Loucy (cell line): ENCODE data around the gene EHBP1L1.

Source experiments
- H2AFZ ChIP-seq: fragments of 200-600 bp; sonication (generic); 2 replicates; pipeline ENCODE4 v1.6.0; 2016; ENCODE audit warnings: antibody characterized with exemption, mild to moderate bottlenecking, low read length, moderate library complexity
- H3F3A ChIP-seq: fragments of 200-600 bp; 2 replicates; pipeline ENCODE4 v1.6.0; 2016; ENCODE audit warnings: antibody characterized with exemption, low read depth, mild to moderate bottlenecking
- H3K27me3 ChIP-seq: fragments of 200-600 bp; sonication (generic); 2 replicates; pipeline ENCODE4 v1.6.1; 2014; ENCODE audit warnings: low read length, mild to moderate bottlenecking; ENCODE audit not compliant: insufficient read depth, poor library complexity, severe bottlenecking
- H3K36me3 ChIP-seq: fragments of 200-600 bp; sonication (generic); 2 replicates; pipeline ENCODE4 v1.6.1; 2016; ENCODE audit warnings: low read length; ENCODE audit not compliant: insufficient read depth
- H3K4me1 ChIP-seq: fragments of 200-600 bp; sonication (generic); 2 replicates; pipeline ENCODE4 v1.5.1; 2014; ENCODE audit warnings: low read length, mild to moderate bottlenecking; ENCODE audit not compliant: insufficient read depth, poor library complexity, severe bottlenecking
- H3K4me2 ChIP-seq: fragments of 200-600 bp; sonication (generic); 2 replicates; pipeline ENCODE4 v1.6.0; 2014; ENCODE audit warnings: antibody characterized with exemption, low read length, low read depth, mild to moderate bottlenecking; ENCODE audit not compliant: poor library complexity, severe bottlenecking
- H3K4me3 ChIP-seq: fragments of 200-600 bp; sonication (generic); 2 replicates; pipeline ENCODE4 v1.5.1; 2014; ENCODE audit warnings: low read length, mild to moderate bottlenecking, mixed read lengths; ENCODE audit not compliant: poor library complexity, severe bottlenecking
- H3K79me2 ChIP-seq: fragments of 200-600 bp; sonication (generic); 2 replicates; pipeline ENCODE4 v1.6.1; 2014; ENCODE audit warnings: low read length; ENCODE audit not compliant: insufficient read depth
- H3K9ac ChIP-seq: fragments of 200-600 bp; sonication (generic); 2 replicates; pipeline ENCODE4 v1.6.0; 2014; ENCODE audit warnings: mild to moderate bottlenecking, low read depth, low read length, moderate library complexity; ENCODE audit not compliant: poor library complexity, severe bottlenecking
- H3K9me2 ChIP-seq: fragments of 200-600 bp; sonication (generic); replicated peaks from 2 replicates; pipeline ENCODE4 v1.6.1; 2016; ENCODE audit warnings: low read depth, low read length, mixed read lengths
- H3K9me3 ChIP-seq: fragments of 200-600 bp; sonication (generic); 2 replicates; pipeline ENCODE4 v1.6.1; 2014; ENCODE audit warnings: mild to moderate bottlenecking, antibody characterized with exemption, low read length, low read depth; ENCODE audit not compliant: insufficient read depth
- H4K20me1 ChIP-seq: fragments of 200-600 bp; sonication (generic); 2 replicates; pipeline ENCODE4 v1.6.0; 2014; ENCODE audit warnings: antibody characterized with exemption, low read length, mild to moderate bottlenecking; ENCODE audit not compliant: insufficient read depth, poor library complexity, severe bottlenecking
- CTCF ChIP-seq: fragments of 200-600 bp; sonication (generic); conservative IDR thresholded peaks from 2 replicates; pipeline ENCODE4 v1.5.1; 2014; ENCODE audit warnings: mild to moderate bottlenecking, antibody characterized with exemption, low read length
- EZH2phosphoT487 ChIP-seq: fragments of 200-600 bp; IDR thresholded peaks from 2 replicates; pipeline ENCODE4 v1.6.1; 2018; ENCODE audit warnings: antibody characterized with exemption, mild to moderate bottlenecking, moderate library complexity, borderline replicate concordance

Gene EHBP1L1

DNA sequence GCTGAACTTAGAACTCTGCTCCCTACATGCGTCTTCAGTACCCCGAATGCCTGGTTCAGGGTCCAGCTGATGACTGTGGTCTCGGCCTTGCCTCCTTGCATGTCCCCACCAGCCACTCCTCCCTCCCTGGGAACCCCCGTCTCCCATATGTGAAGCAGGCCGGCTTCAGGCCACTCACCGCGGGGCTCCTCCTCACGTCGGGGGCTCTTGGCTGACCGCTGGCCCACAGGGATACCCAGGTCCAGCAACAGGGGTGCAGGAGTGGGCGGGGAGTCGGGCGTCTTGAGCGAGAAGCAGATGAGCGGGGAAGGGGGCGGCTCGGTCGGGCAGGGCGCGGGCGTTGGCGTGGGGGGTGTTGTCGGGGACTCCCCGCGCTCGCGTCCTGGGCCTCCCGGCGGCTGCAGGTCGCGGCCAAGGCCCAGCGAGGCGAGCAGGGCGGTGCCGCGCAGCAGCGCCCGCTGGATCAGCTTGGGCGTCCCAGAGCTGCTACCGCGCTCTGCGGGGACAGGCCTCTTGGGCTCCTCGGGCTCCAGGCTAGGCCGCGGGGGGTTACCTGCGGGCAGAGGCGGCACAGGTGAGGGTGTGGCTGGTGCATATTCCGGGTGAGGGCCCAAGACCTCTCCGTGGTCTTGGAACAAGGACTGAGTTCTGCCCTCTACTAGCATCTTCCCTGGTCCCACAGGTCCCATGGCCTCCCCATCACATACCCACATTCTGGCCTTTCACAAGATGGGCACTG, 23.5 kb downstream of the EHBP1L1 start:
- H3K9me3 ChIP-seq, result no peaks in the 10 kb centered on the region
- no peaks in the 10 kb centered on the region for H3K79me2 ChIP-seq
- peaks cover 20% of the 10 kb centered on the region; the same call in 1 of the 2 replicates for H3K36me3 ChIP-seq
- H3F3A ChIP-seq, result no peaks in the 10 kb centered on the region
- no peak overlapping the region for H3K4me2 ChIP-seq
- TF ChIP-seq EZH2phosphoT487 (no peak), CTCF (no peak)
- H3K27me3 ChIP-seq, result no peaks in the 10 kb centered on the region
- H3K4me3 ChIP-seq, result no peak overlapping the region
- no peaks in the 10 kb centered on the region for H3K4me1 ChIP-seq
- no peaks in the 10 kb centered on the region for H4K20me1 ChIP-seq
- no peak overlapping the region for H3K9ac ChIP-seq
- H3K9me2 ChIP-seq, result no peaks in the 10 kb centered on the region
- H2AFZ ChIP-seq, result no peak overlapping the region

DNA sequence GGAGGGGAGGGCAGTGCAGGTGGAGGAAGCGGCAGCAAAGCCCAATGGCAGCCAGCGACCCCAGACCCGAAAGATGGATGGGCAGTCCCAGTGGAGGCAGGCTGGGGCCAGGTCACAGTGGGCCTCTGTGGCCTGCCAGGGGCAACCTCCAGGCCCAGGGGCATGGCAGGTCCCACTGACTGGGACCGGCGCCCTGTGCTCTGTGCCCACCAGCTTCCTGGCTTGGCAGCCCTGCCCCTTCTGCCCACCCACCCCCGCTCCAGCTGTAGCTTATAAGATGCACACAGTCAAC, 24.0 kb downstream of the EHBP1L1 start:
- H3K4me1 ChIP-seq, result no peaks in the 10 kb centered on the region
- H2AFZ ChIP-seq, result no peak overlapping the region
- no peaks in the 10 kb centered on the region for H3K27me3 ChIP-seq
- no peaks in the 10 kb centered on the region for H3F3A ChIP-seq
- H3K4me2 ChIP-seq, result no peak overlapping the region
- H3K9ac ChIP-seq, result no peak overlapping the region
- no peaks in the 10 kb centered on the region for H3K9me2 ChIP-seq
- no peaks in the 10 kb centered on the region for H4K20me1 ChIP-seq
- H3K79me2 ChIP-seq, result no peaks in the 10 kb centered on the region
- no peaks in the 10 kb centered on the region for H3K9me3 ChIP-seq
- H3K36me3 ChIP-seq, result peaks cover 24% of the 10 kb centered on the region; the same call in 1 of the 2 replicates
- H3K4me3 ChIP-seq, result no peak overlapping the region
- TF ChIP-seq EZH2phosphoT487 (no peak), CTCF (no peak)

GRCh38 chr11:65604258-65604657, 28.4 kb downstream of the EHBP1L1 start:
- Histone ChIP-seq H3K27me3 (no peaks in the 10 kb centered on the region), H3K4me3 (no peak overlapping the region), H3K9ac (no peak overlapping the region), H3K79me2 (peaks cover 14% of the 10 kb centered on the region; the same call in 1 of the 2 replicates), H4K20me1 (no peaks in the 10 kb centered on the region), H3K4me1 (peaks cover 3% of the 10 kb centered on the region), H3K36me3 (peaks cover 41% of the 10 kb centered on the region; the same call in 1 of the 2 replicates), H3K9me2 (no peaks in the 10 kb centered on the region), H3K4me2 (no peak overlapping the region), H2AFZ (no peak overlapping the region), H3K9me3 (no peaks in the 10 kb centered on the region), H3F3A (no peaks in the 10 kb centered on the region)
- TF ChIP-seq CTCF (no peak), EZH2phosphoT487 (no peak)
